SK-N-SH treated with all-trans-retinoic acid at 6 μM for 48 hours (cell line): ENCODE data around the gene CD164.

Experiments
- ATAC-seq: fragments of 200-7000 bp; cut with Tn5 transposase; 3 replicates; pipeline ENCODE4 v1.9.1; 2020; ENCODE audit warnings: mild to moderate bottlenecking, moderate library complexity
- ARNTL ChIP-seq: fragments of 450-650 bp; formaldehyde crosslinking; IDR thresholded peaks from 2 replicates; pipeline ENCODE4 v1.5.0; 2020; ENCODE audit warnings: low read depth, mild to moderate bottlenecking, moderate library complexity, borderline replicate concordance
- BACH2 ChIP-seq: fragments of 250-450 bp; sonication (Bioruptor Pico); IDR thresholded peaks from 2 replicates; pipeline ENCODE4 v1.9.0; 2021; ENCODE audit warnings: mild to moderate bottlenecking, borderline replicate concordance
- CSDC2 ChIP-seq: fragments of 250-450 bp; sonication (Bioruptor Pico); IDR thresholded peaks from 2 replicates; pipeline ENCODE4 v1.5.0; 2020; ENCODE audit warnings: mild to moderate bottlenecking, moderate library complexity
- ISL1 ChIP-seq: fragments of 250-450 bp; sonication (Bioruptor Pico); IDR thresholded peaks from 2 replicates; pipeline ENCODE4 v2.1.2; 2022; ENCODE audit warnings: mild to moderate bottlenecking, moderate library complexity
- PPARA ChIP-seq: fragments of 250-450 bp; sonication (Bioruptor Pico); IDR thresholded peaks from 2 replicates; pipeline ENCODE4 v1.5.0; 2020; ENCODE audit warnings: mild to moderate bottlenecking, borderline replicate concordance
- RARB ChIP-seq: fragments of 250-450 bp; sonication (Bioruptor Pico); IDR thresholded peaks from 2 replicates; pipeline ENCODE4 v1.8.0; 2021; ENCODE audit warnings: mild to moderate bottlenecking, moderate library complexity
- TCF4 ChIP-seq: fragments of 250-450 bp; sonication (Bioruptor Pico); IDR thresholded peaks from 2 replicates; pipeline ENCODE4 v1.8.0; 2021; ENCODE audit warnings: mild to moderate bottlenecking, moderate library complexity, borderline replicate concordance
- TOX ChIP-seq: fragments of 250-450 bp; sonication (Bioruptor Pico); IDR thresholded peaks from 2 replicates; pipeline ENCODE4 v1.8.0; 2021; ENCODE audit warnings: mild to moderate bottlenecking, moderate library complexity, borderline replicate concordance
- ZC3H10 ChIP-seq: fragments of 250-450 bp; sonication (Bioruptor Pico); IDR thresholded peaks from 2 replicates; pipeline ENCODE4 v1.5.1; 2021; ENCODE audit warnings: mild to moderate bottlenecking, moderate library complexity
- ZFP3 ChIP-seq: fragments of 250-450 bp; sonication (Bioruptor Pico); IDR thresholded peaks from 2 replicates; pipeline ENCODE4 v1.5.0; 2020; ENCODE audit warnings: mild to moderate bottlenecking, moderate library complexity
- ZFP30 ChIP-seq: fragments of 450-650 bp; formaldehyde crosslinking; IDR thresholded peaks from 2 replicates; pipeline ENCODE4 v1.5.0; 2022; ENCODE audit warnings: mild to moderate bottlenecking, moderate library complexity
- ZNF70 ChIP-seq: fragments of 450-650 bp; formaldehyde crosslinking; IDR thresholded peaks from 2 replicates; pipeline ENCODE4 v1.5.0; 2020; ENCODE audit warnings: mild to moderate bottlenecking, moderate library complexity
- ZNF8 ChIP-seq: fragments of 450-650 bp; formaldehyde crosslinking; IDR thresholded peaks from 2 replicates; pipeline ENCODE4 v1.5.0; 2020; ENCODE audit warnings: mild to moderate bottlenecking, moderate library complexity
- TF ChIP-seq, protein P1 (sequence below): fragments of 250-450 bp; sonication (Bioruptor Pico); IDR thresholded peaks from 2 replicates; pipeline ENCODE4 v1.5.1; 2021; ENCODE audit warnings: mild to moderate bottlenecking, moderate library complexity
- TF ChIP-seq, protein P2 (sequence below): fragments of 250-450 bp; sonication (Bioruptor Pico); IDR thresholded peaks from 2 replicates; pipeline ENCODE4 v1.5.0; 2020; ENCODE audit warnings: mild to moderate bottlenecking, moderate library complexity
- TF ChIP-seq, protein P3 (sequence below): fragments of 250-450 bp; sonication (Bioruptor Pico); IDR thresholded peaks from 2 replicates; pipeline ENCODE4 v1.5.1; 2020; ENCODE audit warnings: low read depth, mild to moderate bottlenecking, moderate library complexity
- TF ChIP-seq, protein P4 (sequence below): fragments of 250-450 bp; sonication (Bioruptor Pico); IDR thresholded peaks from 2 replicates; pipeline ENCODE4 v1.8.0; 2020; ENCODE audit warnings: mild to moderate bottlenecking, moderate library complexity, borderline replicate concordance

CD164 gene

DNA sequence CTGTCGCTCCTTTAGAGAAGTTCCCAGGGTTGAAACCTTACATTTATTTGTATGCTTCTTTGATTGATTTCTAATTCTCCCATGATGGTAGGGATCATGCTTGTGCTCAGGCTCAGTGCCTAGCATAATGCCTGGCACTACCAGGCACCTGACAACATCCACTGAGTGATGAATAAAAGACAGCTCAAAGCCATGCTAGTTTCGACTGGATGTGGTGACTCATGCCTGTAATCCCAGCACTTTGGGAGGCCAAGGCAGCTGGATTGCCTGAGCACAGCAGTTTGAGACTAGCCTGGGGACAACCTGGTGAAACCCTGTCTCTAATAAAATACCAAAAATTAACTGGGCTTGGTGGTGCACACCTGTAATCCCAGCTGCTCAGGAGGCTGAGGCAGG lies 11.6 kb upstream of the CD164 start:
- no peak for TF ChIP-seq ISL1
- TF ChIP-seq ZNF8 (CRISPR knock-in tag): no peak
- no peak for TF ChIP-seq ARNTL (CRISPR knock-in tag)
- TF ChIP-seq, protein P1, sequence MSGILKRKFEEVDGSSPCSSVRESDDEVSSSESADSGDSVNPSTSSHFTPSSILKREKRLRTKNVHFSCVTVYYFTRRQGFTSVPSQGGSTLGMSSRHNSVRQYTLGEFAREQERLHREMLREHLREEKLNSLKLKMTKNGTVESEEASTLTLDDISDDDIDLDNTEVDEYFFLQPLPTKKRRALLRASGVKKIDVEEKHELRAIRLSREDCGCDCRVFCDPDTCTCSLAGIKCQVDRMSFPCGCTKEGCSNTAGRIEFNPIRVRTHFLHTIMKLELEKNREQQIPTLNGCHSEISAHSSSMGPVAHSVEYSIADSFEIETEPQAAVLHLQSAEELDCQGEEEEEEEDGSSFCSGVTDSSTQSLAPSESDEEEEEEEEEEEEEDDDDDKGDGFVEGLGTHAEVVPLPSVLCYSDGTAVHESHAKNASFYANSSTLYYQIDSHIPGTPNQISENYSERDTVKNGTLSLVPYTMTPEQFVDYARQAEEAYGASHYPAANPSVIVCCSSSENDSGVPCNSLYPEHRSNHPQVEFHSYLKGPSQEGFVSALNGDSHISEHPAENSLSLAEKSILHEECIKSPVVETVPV: no peak
- 0 out of 3 replicates have a peak, but pooled peaks have one; percentile 14 for ATAC-seq

DNA sequence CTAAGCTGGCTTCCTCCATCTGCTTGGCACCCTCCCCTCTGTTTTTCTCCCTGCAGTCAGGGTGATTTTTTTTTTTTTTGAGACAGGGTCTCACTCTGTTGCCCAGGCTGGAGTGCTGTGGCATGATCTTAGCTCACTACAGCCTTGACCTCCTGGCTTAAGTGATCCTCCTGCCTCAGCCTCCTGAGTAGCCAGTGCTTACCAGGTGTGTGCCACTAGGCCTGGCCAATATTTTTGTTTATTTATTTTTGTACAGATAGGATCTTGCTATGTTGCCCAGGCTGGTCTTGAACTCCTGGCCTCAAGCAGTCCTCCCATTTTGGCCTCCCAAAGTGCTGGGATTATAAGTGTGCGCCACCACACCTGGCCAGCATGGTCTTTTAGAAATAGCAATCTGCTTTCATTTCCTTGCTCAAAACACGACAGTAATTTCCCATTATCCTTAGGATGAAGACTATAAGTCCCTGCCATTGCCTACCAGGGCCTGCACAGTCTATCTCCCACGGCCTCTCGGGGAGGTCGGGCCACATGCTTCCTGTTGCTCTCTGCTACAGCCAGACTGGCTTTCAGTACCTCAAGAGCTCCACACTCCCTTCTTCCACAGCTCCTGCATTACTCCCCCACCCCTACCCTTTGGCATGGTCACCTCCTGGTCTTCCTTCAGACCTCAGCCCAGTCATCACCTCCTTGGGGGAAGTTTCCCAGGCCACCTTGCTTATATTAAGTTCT lies 11.1 kb upstream of the CD164 start:
- TF ChIP-seq CSDC2 (CRISPR knock-in tag): no peak
- TF ChIP-seq TCF4: no peak
- no peak for TF ChIP-seq ZFP30 (CRISPR knock-in tag)
- TF ChIP-seq, protein P2, sequence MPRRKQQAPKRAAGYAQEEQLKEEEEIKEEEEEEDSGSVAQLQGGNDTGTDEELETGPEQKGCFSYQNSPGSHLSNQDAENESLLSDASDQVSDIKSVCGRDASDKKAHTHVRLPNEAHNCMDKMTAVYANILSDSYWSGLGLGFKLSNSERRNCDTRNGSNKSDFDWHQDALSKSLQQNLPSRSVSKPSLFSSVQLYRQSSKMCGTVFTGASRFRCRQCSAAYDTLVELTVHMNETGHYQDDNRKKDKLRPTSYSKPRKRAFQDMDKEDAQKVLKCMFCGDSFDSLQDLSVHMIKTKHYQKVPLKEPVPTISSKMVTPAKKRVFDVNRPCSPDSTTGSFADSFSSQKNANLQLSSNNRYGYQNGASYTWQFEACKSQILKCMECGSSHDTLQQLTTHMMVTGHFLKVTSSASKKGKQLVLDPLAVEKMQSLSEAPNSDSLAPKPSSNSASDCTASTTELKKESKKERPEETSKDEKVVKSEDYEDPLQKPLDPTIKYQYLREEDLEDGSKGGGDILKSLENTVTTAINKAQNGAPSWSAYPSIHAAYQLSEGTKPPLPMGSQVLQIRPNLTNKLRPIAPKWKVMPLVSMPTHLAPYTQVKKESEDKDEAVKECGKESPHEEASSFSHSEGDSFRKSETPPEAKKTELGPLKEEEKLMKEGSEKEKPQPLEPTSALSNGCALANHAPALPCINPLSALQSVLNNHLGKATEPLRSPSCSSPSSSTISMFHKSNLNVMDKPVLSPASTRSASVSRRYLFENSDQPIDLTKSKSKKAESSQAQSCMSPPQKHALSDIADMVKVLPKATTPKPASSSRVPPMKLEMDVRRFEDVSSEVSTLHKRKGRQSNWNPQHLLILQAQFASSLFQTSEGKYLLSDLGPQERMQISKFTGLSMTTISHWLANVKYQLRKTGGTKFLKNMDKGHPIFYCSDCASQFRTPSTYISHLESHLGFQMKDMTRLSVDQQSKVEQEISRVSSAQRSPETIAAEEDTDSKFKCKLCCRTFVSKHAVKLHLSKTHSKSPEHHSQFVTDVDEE (CRISPR knock-in tag): no peak
- TF ChIP-seq ZNF70 (CRISPR knock-in tag): no peak
- no peak for TF ChIP-seq ZC3H10
- TF ChIP-seq RARB: no peak
- TF ChIP-seq, protein P3, sequence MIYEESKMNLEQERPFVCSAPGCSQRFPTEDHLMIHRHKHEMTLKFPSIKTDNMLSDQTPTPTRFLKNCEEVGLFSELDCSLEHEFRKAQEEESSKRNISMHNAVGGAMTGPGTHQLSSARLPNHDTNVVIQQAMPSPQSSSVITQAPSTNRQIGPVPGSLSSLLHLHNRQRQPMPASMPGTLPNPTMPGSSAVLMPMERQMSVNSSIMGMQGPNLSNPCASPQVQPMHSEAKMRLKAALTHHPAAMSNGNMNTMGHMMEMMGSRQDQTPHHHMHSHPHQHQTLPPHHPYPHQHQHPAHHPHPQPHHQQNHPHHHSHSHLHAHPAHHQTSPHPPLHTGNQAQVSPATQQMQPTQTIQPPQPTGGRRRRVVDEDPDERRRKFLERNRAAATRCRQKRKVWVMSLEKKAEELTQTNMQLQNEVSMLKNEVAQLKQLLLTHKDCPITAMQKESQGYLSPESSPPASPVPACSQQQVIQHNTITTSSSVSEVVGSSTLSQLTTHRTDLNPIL: no peak
- TF ChIP-seq ZFP3 (CRISPR knock-in tag): no peak
- TF ChIP-seq BACH2 (CRISPR knock-in tag): no peak
- TF ChIP-seq, protein P4, sequence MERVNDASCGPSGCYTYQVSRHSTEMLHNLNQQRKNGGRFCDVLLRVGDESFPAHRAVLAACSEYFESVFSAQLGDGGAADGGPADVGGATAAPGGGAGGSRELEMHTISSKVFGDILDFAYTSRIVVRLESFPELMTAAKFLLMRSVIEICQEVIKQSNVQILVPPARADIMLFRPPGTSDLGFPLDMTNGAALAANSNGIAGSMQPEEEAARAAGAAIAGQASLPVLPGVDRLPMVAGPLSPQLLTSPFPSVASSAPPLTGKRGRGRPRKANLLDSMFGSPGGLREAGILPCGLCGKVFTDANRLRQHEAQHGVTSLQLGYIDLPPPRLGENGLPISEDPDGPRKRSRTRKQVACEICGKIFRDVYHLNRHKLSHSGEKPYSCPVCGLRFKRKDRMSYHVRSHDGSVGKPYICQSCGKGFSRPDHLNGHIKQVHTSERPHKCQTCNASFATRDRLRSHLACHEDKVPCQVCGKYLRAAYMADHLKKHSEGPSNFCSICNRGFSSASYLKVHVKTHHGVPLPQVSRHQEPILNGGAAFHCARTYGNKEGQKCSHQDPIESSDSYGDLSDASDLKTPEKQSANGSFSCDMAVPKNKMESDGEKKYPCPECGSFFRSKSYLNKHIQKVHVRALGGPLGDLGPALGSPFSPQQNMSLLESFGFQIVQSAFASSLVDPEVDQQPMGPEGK (CRISPR knock-in tag): no peak
- no peak for TF ChIP-seq TOX (CRISPR knock-in tag)
- no peak for TF ChIP-seq ISL1
- ATAC-seq: no peak

DNA sequence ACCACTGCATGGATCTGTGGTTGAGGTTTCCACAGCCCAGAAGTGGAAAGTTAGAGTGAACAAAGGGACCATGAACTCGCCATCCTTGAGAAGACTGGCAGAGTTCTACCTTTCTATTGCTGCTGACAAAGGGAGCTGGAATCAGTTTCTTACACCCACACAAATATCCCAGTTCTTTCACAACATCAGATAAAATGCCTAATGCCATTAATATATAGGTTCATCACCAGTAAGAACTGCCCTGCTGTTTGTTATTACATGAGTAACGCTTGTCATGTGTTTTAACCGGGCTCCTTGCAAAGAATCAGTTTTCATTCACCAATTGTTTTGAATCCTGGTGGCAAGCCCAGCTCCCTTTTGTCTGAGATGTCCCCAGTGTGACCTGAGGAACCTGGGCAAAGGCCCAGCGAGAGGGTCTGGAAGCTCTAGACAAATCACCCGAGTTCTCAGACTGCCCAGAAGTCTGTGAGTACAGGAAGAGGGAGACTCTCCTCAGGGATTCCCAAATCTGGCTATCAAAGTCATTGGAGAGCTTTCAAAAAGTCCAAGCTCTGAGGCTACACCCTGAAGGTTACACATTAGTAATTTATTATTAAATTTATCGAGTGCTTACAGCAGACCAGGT lies 7.5 kb upstream of the CD164 start:
- TF ChIP-seq ISL1: peak; percentile 52; the same call in 1 of the 2 replicates
- TF ChIP-seq, protein P1: no peak
- peak; percentile 56 for ATAC-seq

DNA sequence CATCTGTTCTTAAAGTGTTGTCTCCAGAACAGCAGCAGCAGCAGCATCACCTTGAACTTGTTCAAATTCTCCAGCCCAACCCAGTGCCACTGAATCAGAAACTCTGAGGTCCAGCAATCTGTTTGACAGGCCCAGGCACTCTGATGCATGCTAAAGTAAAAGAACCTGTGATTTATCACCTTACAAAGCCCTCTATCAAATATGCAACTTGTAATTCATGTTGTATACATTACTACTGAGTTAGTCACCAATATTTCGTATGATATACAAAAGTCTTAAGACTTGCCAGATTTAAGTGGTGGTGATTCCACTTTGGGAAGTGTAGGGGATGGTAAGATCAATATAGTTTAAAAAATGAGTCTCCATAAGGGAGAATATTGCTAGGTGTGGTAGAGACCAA lies 6.0 kb upstream of the CD164 start:
- no peak for ATAC-seq
- TF ChIP-seq PPARA (CRISPR knock-in tag) (no peak), ARNTL (CRISPR knock-in tag) (no peak), ZFP30 (CRISPR knock-in tag) (no peak), ISL1 (no peak)
